ENCODE measurements around the gene MAN2B1. TPM values are rescaled to one million over a fixed set of nuclear protein-coding genes. Genes with fewer than 3 reads are reported as not detected.

The MAN2B1 gene
- total RNA-seq, 2 donors from 2014 or later = 33.7 to 35.5 TPM

DNA sequence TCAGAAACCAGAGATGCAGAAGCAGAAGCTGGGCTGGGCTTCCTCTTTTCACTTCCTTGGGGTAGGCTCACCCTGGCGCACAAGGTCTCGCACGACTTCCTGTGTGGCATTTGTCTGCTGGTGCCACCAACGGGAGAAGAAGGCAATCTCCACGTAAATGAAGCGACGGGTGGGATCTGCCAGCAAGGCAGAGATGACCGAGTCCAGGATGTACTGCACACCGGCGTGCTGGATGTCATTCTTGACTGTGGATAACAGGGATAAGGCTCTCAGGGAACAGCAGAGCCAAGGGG lies 1.3 kb downstream of the MAN2B1 start:
- TF ChIP-seq CTCF (IDR thresholded peaks at IDR 0.05) = no peak
- Histone ChIP-seq H3K9me3 (no peaks in the 10 kb centered on the region), H3K36me3 (peaks cover 32% of the 10 kb centered on the region), H3K27me3 (no peaks in the 10 kb centered on the region), H3K27ac (no peak overlapping the region), H3K4me1 (peaks cover 0 to 34% of the 10 kb centered on the region in 2 donors), H3K4me3 (peak overlapping the region in 1 of 2 donors; percentile 96)
- peak; percentile 65 for DNase-seq (ENCODE audit: low spot score)

DNA sequence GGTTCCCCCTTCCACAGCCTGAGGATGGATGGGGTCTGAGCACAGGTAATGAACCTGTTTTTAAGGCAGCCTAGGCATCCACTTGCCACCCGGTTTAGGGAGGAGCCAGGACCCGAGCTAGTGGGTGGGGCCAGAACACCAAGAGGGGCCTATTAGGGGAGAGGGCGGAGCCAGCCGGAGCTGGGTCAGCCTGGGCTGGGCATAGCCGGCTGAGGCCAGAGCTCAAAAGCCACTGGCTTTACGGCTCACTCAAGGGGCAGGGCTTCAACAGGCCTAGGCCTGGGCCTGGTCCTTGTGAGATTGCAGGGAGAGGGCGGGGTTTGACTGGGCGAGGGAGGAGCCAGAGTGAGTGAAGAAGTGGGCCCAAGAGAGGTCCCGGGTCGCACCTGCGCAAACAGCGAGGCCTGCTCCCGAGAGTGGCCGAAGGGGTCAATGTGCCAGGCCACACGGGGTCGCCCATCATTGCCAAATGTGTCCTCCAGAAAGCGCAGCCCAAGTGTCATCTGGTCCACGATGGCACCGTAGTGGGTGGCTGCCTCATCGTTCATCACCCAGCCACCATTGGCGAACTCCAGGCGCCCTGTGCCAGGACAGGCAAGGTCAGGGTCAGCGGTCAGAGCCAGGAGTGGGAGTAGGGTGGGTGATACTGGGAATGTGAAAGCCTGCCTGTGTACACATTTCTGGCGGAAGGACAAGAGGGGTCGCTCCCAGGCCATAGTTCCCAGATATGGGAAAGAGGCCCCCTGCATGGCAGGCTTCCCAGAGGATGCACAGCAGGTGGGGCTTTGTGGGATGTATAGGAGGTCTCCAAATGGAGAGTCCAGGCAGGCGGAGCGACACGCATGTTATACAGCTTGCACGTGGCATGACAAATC lies 1.9 kb downstream of the MAN2B1 start:
- no peak for DNase-seq (ENCODE audit: low spot score)
- no peak overlapping the region for H3K27ac ChIP-seq
- peaks cover 32% of the 10 kb centered on the region for H3K36me3 ChIP-seq

GRCh38 chr19:12660980-12661379 lies 5.6 kb downstream of the MAN2B1 start:
- no peak for DNase-seq (ENCODE audit: low spot score)
- Histone ChIP-seq H3K9me3 (no peaks in the 10 kb centered on the region), H3K4me1 (peaks cover 0 to 7% of the 10 kb centered on the region in 2 donors), H3K27me3 (no peaks in the 10 kb centered on the region), H3K36me3 (peaks cover 41% of the 10 kb centered on the region), H3K27ac (no peak overlapping the region), H3K4me3 (no peak overlapping the region)
- TF ChIP-seq CTCF (IDR thresholded peaks at IDR 0.05) = no peak

More for the DNA sequence above, 1.9 kb downstream of the MAN2B1 start:
- no peak for TF ChIP-seq CTCF (IDR thresholded peaks at IDR 0.05)
- Histone ChIP-seq H3K4me3 (no peak overlapping the region), H3K9me3 (no peaks in the 10 kb centered on the region), H3K4me1 (peaks cover 0 to 30% of the 10 kb centered on the region in 2 donors), H3K27me3 (no peaks in the 10 kb centered on the region)

DNA sequence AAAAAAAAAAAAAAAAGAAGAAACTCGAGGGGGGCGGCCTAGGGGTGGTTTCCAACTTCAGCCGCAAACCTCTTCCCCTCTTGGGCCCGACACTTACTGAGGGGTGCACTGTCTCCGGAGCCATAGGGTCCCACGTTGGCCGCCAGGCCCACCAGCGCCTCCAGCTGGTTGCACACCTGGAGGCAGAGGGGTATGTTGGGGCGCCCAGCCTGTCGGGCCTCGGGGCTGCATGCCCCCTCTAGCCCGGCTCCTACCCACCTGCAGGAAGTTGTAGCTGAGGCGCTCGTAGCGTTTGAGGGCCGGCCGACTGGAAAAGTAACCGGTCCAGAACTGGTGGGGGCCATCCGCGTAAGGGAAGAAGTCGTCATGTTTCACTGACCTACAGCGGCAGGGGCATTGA lies 8.6 kb downstream of the MAN2B1 start:
- H3K36me3 ChIP-seq = peaks cover 41% of the 10 kb centered on the region
- H3K27me3 ChIP-seq = no peaks in the 10 kb centered on the region
- TF ChIP-seq CTCF (IDR thresholded peaks at IDR 0.05) = no peak
- no peaks in the 10 kb centered on the region for H3K9me3 ChIP-seq
- H3K27ac ChIP-seq = no peak overlapping the region
- DNase-seq (ENCODE audit: low spot score) = no peak
- H3K4me1 ChIP-seq = no peaks in the 10 kb centered on the region
- H3K4me3 ChIP-seq = no peak overlapping the region

DNA sequence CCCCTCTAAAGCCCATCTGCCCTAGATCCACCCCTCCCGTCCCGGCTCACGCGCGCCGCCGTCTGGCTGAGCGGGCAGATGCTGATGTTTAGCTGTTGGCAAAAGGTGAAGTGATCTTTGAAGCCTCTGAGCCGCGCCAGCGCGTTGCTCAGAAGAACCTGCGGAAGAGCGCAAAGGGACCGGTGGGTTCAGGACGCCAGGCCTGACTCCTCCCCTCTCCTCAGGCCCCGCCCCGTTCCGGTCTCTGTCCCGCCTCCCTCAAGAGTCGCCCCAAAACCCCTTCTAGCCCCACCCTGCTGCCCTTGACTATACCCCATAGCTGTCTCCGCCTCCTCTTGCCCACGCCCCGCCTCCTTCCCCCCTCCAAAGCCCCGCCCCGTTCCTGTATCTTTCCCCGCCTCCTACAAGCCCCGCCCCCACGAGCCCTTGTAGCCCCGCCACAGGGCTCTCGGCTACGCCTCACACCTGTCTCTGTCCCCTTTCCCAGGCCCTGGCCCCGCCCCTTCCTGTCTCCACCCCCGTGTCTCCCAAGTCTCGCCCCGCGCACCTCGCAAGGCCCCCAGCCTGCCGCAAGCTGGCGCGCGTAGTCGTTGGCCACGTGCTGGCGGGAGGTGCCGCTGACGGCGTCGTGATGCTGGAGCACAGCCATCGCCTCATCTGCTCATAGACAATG lies 9.5 kb downstream of the MAN2B1 start:
- no peak overlapping the region for H3K27ac ChIP-seq
- no peaks in the 10 kb centered on the region for H3K4me1 ChIP-seq
- H3K4me3 ChIP-seq = no peak overlapping the region
- H3K27me3 ChIP-seq = no peaks in the 10 kb centered on the region
- no peaks in the 10 kb centered on the region for H3K9me3 ChIP-seq
- no peak for TF ChIP-seq CTCF (IDR thresholded peaks at IDR 0.05)
- no peak for DNase-seq (ENCODE audit: low spot score)
- H3K36me3 ChIP-seq = peaks cover 34% of the 10 kb centered on the region
